ENCODE data around the gene ACAD8.

DNA sequence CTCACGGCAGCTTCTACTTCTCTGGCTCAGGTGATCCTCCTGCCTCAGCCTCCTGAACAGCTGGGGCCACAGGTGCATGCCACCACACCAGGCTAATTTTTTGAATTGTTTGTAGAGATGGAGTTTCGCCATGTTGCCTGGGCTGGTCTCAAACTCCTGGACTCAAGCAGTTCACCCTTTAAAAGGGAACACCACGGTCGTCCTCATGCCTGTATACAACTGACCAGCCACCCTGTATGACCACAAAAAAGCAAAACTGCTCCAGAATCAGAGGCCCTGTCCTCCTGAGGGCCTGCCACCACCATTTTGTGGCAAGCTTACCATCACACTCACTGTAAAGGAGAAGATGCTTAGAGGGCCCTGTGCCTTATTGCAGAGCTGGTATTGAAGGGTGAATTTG, 25.0 kb downstream of the ACAD8 start:
- TF ChIP-seq, protein P1, sequence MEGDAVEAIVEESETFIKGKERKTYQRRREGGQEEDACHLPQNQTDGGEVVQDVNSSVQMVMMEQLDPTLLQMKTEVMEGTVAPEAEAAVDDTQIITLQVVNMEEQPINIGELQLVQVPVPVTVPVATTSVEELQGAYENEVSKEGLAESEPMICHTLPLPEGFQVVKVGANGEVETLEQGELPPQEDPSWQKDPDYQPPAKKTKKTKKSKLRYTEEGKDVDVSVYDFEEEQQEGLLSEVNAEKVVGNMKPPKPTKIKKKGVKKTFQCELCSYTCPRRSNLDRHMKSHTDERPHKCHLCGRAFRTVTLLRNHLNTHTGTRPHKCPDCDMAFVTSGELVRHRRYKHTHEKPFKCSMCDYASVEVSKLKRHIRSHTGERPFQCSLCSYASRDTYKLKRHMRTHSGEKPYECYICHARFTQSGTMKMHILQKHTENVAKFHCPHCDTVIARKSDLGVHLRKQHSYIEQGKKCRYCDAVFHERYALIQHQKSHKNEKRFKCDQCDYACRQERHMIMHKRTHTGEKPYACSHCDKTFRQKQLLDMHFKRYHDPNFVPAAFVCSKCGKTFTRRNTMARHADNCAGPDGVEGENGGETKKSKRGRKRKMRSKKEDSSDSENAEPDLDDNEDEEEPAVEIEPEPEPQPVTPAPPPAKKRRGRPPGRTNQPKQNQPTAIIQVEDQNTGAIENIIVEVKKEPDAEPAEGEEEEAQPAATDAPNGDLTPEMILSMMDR (IDR thresholded peaks at IDR 0.05), result no peak
- no peak for TF ChIP-seq POLR2A (IDR thresholded peaks at IDR 0.05)
